ENCODE data around the gene STC2. TPM values are rescaled to one million over a fixed set of nuclear protein-coding genes. Genes with fewer than 3 reads are reported as not detected.

The STC2 gene
- total RNA-seq, 1 donor from 2014 or later: 2.0 TPM

- Histone ChIP-seq H3K4me3 (no peak overlapping the region), H3K9me3 (no peaks in the 10 kb centered on the region), H3K27ac (no peak overlapping the region), H3K27me3 (no peaks in the 10 kb centered on the region), H3K36me3 (no peaks in the 10 kb centered on the region), H3K4me1 (peaks cover 1 to 3% of the 10 kb centered on the region in 2 donors)
- no peak for DNase-seq (ENCODE audit: low spot score in 2 of 2)
- TF ChIP-seq CTCF (IDR thresholded peaks at IDR 0.05): no peak
- intact Hi-C loops (cut with DNase I): no loop called here
Observed at GRCh38 chr5:173278641-173279040, 49.6 kb downstream of the STC2 start.

DNA sequence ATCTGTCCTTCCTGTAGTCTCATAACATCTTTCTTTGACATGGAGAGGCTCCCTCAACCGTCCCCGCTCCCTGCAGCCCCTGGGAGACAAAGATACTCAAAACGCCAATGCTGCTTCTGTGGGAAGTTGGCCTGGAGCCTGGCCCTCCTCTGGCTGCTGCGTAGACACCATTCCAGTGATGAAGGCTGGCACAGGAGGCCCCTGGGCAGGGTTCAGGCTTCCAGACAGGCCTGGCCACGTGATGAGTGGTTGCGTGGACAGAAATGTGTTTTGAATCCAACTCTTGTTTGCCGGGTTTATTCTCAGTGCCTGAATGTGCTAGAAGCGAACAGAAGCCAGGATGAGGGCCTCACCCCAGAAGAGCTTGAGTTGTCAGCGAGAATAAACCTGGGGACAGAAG, 50.0 kb downstream of the STC2 start:
- no peak for DNase-seq (ENCODE audit: low spot score in 2 of 2)
- no peaks in the 10 kb centered on the region for H3K9me3 ChIP-seq
- H3K27ac ChIP-seq: no peak overlapping the region
- H3K4me3 ChIP-seq: no peak overlapping the region
- intact Hi-C loops (cut with DNase I): no loop called here
- no peaks in the 10 kb centered on the region for H3K36me3 ChIP-seq
- no peaks in the 10 kb centered on the region for H3K4me1 ChIP-seq
- no peak for TF ChIP-seq CTCF (IDR thresholded peaks at IDR 0.05)
- H3K27me3 ChIP-seq: no peaks in the 10 kb centered on the region

DNA sequence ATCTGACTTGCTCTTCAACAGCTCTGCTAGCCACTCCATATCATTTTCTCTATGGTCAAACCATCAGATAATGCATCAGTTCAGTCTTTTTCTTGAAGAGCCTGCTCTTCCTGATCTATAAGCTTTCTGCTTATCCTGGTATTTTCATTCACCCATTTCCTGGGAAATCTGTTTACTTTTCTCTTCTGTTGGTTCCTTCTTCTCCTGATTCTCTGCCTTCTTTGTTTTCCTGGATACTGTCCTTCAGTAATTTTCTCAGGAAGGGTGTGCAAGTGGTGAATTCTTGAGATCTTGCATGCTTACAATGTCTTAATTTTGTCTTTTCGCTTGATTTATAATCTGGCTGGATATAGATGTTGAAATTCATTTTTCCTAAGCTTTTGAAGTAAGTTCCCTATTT, 53.4 kb downstream of the STC2 start:
- intact Hi-C loops (cut with DNase I): no loop called here
- H3K27me3 ChIP-seq: no peaks in the 10 kb centered on the region

GRCh38 chr5:173271419-173271818, 56.8 kb downstream of the STC2 start:
- Histone ChIP-seq H3K9me3 (no peaks in the 10 kb centered on the region), H3K4me1 (no peaks in the 10 kb centered on the region), H3K27me3 (no peaks in the 10 kb centered on the region), H3K4me3 (no peak overlapping the region), H3K36me3 (no peaks in the 10 kb centered on the region), H3K27ac (no peak overlapping the region)
- no peak for TF ChIP-seq CTCF (IDR thresholded peaks at IDR 0.05)
- intact Hi-C loops (cut with DNase I): no loop called here
- DNase-seq (ENCODE audit: low spot score in 2 of 2): no peak

More for the DNA sequence above, 53.4 kb downstream of the STC2 start:
- H3K4me3 ChIP-seq: no peak overlapping the region
- TF ChIP-seq CTCF (IDR thresholded peaks at IDR 0.05): no peak
- H3K27ac ChIP-seq: no peak overlapping the region
- H3K4me1 ChIP-seq: no peaks in the 10 kb centered on the region
- no peaks in the 10 kb centered on the region for H3K9me3 ChIP-seq
- DNase-seq (ENCODE audit: low spot score in 2 of 2): no peak
- no peaks in the 10 kb centered on the region for H3K36me3 ChIP-seq

GRCh38 chr5:173268750-173269432, 59.3 kb downstream of the STC2 start:
- Histone ChIP-seq H3K9me3 (no peaks in the 10 kb centered on the region), H3K27ac (no peak overlapping the region), H3K27me3 (no peaks in the 10 kb centered on the region), H3K36me3 (no peaks in the 10 kb centered on the region), H3K4me3 (no peak overlapping the region), H3K4me1 (no peaks in the 10 kb centered on the region)
- TF ChIP-seq CTCF (IDR thresholded peaks at IDR 0.05): no peak
- DNase-seq (ENCODE audit: low spot score in 2 of 2): no peak
- intact Hi-C loops (cut with DNase I): no loop called here

- H3K36me3 ChIP-seq: no peaks in the 10 kb centered on the region
- H3K4me3 ChIP-seq: no peak overlapping the region
- no peaks in the 10 kb centered on the region for H3K4me1 ChIP-seq
- intact Hi-C loops (cut with DNase I): no loop called here
- no peak overlapping the region for H3K27ac ChIP-seq
- TF ChIP-seq CTCF (IDR thresholded peaks at IDR 0.05): no peak
- no peaks in the 10 kb centered on the region for H3K9me3 ChIP-seq
- no peak for DNase-seq (ENCODE audit: low spot score in 2 of 2)
- no peaks in the 10 kb centered on the region for H3K27me3 ChIP-seq
Observed at GRCh38 chr5:173265433-173265832, 62.8 kb downstream of the STC2 start.
